RWPE2 (cell line): Measurements from ENCODE around the gene EFCAB12.
A peak's percentile ranks its signal among the peaks of the same experiment; 100 is the strongest.

Experiments
- ATAC-seq: fragments of 200-7000 bp; cut with Tn5 transposase; 3 replicates; pipeline ENCODE4 v1.9.1; 2021; ENCODE audit warnings: low read depth
- DNase-seq: peaks from one replicate; pipeline ENCODE4 v3.0.0-alpha.2; 2020; ENCODE audit warnings: low spot score
- H3K27ac ChIP-seq: fragments of 450-650 bp; 2 replicates; pipeline ENCODE4 v1.5.1; 2017; ENCODE audit warnings: mild to moderate bottlenecking; ENCODE audit not compliant: poor library complexity, severe bottlenecking
- H3K27me3 ChIP-seq: fragments of 250-450 bp; sonication (Bioruptor Pico); 2 replicates; pipeline ENCODE4 v1.5.1; 2021; ENCODE audit warnings: mild to moderate bottlenecking, moderate library complexity; ENCODE audit not compliant: insufficient read depth, poor library complexity, severe bottlenecking
- H3K36me3 ChIP-seq: fragments of 250-450 bp; sonication (Bioruptor Pico); 2 replicates; pipeline ENCODE4 v1.5.1; 2020; ENCODE audit warnings: low read depth, mild to moderate bottlenecking, moderate library complexity
- H3K4me1 ChIP-seq: fragments of 250-450 bp; sonication (Bioruptor Pico); 2 replicates; pipeline ENCODE4 v1.5.1; 2021; ENCODE audit warnings: mild to moderate bottlenecking, moderate library complexity; ENCODE audit not compliant: insufficient read depth, poor library complexity, severe bottlenecking
- H3K4me3 ChIP-seq: fragments of 250-450 bp; sonication (Bioruptor Pico); 2 replicates; pipeline ENCODE4 v1.5.1; 2021; ENCODE audit warnings: mild to moderate bottlenecking, moderate library complexity; ENCODE audit not compliant: severe bottlenecking
- H3K9me3 ChIP-seq: fragments of 250-450 bp; sonication (Bioruptor Pico); 2 replicates; pipeline ENCODE4 v1.5.1; 2021; ENCODE audit warnings: mild to moderate bottlenecking, moderate library complexity; ENCODE audit not compliant: severe bottlenecking
- CTCF ChIP-seq: fragments of 450-650 bp; IDR thresholded peaks from one replicate; pipeline ENCODE4 v1.5.1; 2017; ENCODE audit warnings: mild to moderate bottlenecking, moderate library complexity; ENCODE audit not compliant: poor library complexity, severe bottlenecking

EFCAB12 gene

DNA sequence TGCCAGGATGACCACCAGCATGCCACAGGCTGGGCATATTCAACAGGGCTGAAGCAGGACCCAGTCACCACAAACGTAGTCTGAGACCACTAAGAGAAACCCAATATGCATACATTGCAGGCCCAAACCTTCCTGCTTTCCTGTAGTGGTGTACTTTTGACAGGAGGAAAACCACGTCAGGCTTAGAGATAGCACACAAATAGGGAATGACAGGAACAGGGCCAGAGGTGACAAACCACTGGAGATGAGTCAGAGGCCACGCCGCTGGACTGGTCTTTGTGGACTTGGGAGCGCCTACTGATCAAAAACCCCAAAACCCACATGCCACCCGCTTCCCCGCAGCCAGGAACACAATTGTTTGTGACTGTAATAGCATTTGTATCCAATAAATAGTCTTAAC, 3.6 kb upstream of the EFCAB12 start:
- H3K9me3 ChIP-seq = no peaks in the 10 kb centered on the region
- DNase-seq = no peak
- peaks cover 63% of the 10 kb centered on the region for H3K36me3 ChIP-seq
- no peaks in the 10 kb centered on the region for H3K4me1 ChIP-seq
- TF ChIP-seq CTCF = no peak
- H3K27me3 ChIP-seq = no peaks in the 10 kb centered on the region
- no peak for ATAC-seq
- H3K27ac ChIP-seq = no peak overlapping the region
- H3K4me3 ChIP-seq = no peak overlapping the region

DNA sequence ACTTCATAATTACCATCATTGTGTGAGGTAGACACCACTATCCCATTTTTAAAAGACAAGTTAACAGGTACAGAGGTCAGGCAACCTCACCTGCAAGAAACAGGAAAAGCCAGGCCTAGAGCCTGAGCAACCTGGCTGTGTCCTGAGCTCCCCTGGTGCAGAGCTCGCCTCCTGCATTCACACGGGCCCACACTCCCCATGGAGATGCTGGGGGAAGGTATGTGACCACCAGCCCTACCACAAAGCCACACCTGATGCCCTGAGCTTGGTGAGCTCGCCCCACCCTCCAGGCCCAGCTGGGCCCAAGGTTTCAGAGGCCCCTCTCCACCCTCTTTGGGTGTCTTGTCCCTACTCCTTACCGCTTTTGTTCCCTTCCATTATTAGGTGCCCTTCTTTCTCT, 1.2 kb upstream of the EFCAB12 start:
- Histone ChIP-seq H3K27ac (no peak overlapping the region), H3K9me3 (no peaks in the 10 kb centered on the region), H3K4me1 (no peaks in the 10 kb centered on the region), H3K4me3 (no peak overlapping the region), H3K27me3 (no peaks in the 10 kb centered on the region), H3K36me3 (peaks cover 39% of the 10 kb centered on the region)
- DNase-seq (no peak), ATAC-seq (no peak)
- TF ChIP-seq CTCF = no peak

- no peaks in the 10 kb centered on the region for H3K4me1 ChIP-seq
- H3K27me3 ChIP-seq = no peaks in the 10 kb centered on the region
- no peak overlapping the region for H3K4me3 ChIP-seq
- H3K36me3 ChIP-seq = peaks cover 34% of the 10 kb centered on the region
- TF ChIP-seq CTCF = no peak
- no peaks in the 10 kb centered on the region for H3K9me3 ChIP-seq
- ATAC-seq = no peak
- DNase-seq = no peak
- H3K27ac ChIP-seq = no peak overlapping the region
These were observed 630 bp upstream of the EFCAB12 start for GRCh38 chr3:129429080-129429451.

GRCh38 chr3:129428007-129428375, 445 bp downstream of the EFCAB12 start:
- Histone ChIP-seq H3K9me3 (no peaks in the 10 kb centered on the region), H3K27me3 (no peaks in the 10 kb centered on the region), H3K27ac (no peak overlapping the region), H3K4me3 (peak overlapping the region; percentile 30), H3K36me3 (peaks cover 23% of the 10 kb centered on the region), H3K4me1 (no peaks in the 10 kb centered on the region)
- DNase-seq = no peak
- ATAC-seq = peak; percentile 27
- TF ChIP-seq CTCF = no peak

DNA sequence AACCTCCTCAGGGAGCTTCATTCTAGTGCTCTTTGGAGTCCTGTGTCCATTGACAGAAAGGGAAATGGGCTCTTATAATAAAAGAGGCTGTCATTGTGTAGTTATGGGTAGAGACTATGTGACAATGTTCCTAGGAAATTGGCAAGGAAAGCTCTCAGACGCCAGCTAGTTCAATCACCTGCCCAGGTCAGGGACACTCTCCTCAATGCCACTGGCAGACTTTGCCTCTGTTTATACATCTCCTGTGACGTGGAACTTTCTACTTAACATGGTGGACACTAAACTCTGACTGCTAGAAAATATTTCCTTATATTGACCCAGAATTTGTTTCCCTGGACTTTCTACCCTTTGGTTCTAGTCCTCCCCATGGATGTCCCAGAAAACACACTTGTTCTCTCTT, 2.8 kb downstream of the EFCAB12 start:
- H3K4me1 ChIP-seq = no peaks in the 10 kb centered on the region
- H3K9me3 ChIP-seq = no peaks in the 10 kb centered on the region
- no peak overlapping the region for H3K27ac ChIP-seq
- ATAC-seq = no peak
- TF ChIP-seq CTCF = no peak
- no peaks in the 10 kb centered on the region for H3K27me3 ChIP-seq
- no peaks in the 10 kb centered on the region; the same call in 1 of the 2 replicates for H3K36me3 ChIP-seq
- DNase-seq = no peak
- H3K4me3 ChIP-seq = no peak overlapping the region
